Measurements from ENCODE around the gene TBC1D1.

The TBC1D1 gene

GRCh38 chr4:38136604-38137003 is 245.7 kb downstream of the TBC1D1 start:
- H3K4me3 ChIP-seq (ENCODE audit: insufficient read depth, low read depth, low read length, poor library complexity, severe bottlenecking) = no peak overlapping the region
- no peaks in the 10 kb centered on the region for H3K27me3 ChIP-seq (replicated peaks; ENCODE audit: control insufficient read depth, insufficient read depth, low read length, poor library complexity, severe bottlenecking)
- no peaks in the 10 kb centered on the region for H3K9me3 ChIP-seq (ENCODE audit: control insufficient read depth, low read length)
- no peak overlapping the region for H3K27ac ChIP-seq (ENCODE audit: insufficient read depth, low read length, poor library complexity, severe bottlenecking)
- peaks cover 9% of the 10 kb centered on the region for H3K4me1 ChIP-seq (ENCODE audit: control insufficient read depth, insufficient read depth, low read length, poor library complexity, severe bottlenecking)
- DNase-seq = no peak
- peaks cover 8% of the 10 kb centered on the region for H3K36me3 ChIP-seq (ENCODE audit: control insufficient read depth, insufficient read depth, low read length)

- Histone ChIP-seq H3K36me3 (ENCODE audit: control insufficient read depth, insufficient read depth, low read length) (peaks cover 8% of the 10 kb centered on the region), H3K27me3 (replicated peaks; ENCODE audit: control insufficient read depth, insufficient read depth, low read length, poor library complexity, severe bottlenecking) (no peaks in the 10 kb centered on the region), H3K4me3 (ENCODE audit: insufficient read depth, low read depth, low read length, poor library complexity, severe bottlenecking) (no peak overlapping the region), H3K4me1 (ENCODE audit: control insufficient read depth, insufficient read depth, low read length, poor library complexity, severe bottlenecking) (peaks cover 4% of the 10 kb centered on the region), H3K27ac (ENCODE audit: insufficient read depth, low read length, poor library complexity, severe bottlenecking) (no peak overlapping the region), H3K9me3 (ENCODE audit: control insufficient read depth, low read length) (no peaks in the 10 kb centered on the region)
- no peak for DNase-seq
Observed at GRCh38 chr4:38137080-38137479, 246.2 kb downstream of the TBC1D1 start.

GRCh38 chr4:38138363-38138762 is 247.5 kb downstream of the TBC1D1 start:
- H3K27ac ChIP-seq (ENCODE audit: insufficient read depth, low read length, poor library complexity, severe bottlenecking) = no peak overlapping the region
- peaks cover 4% of the 10 kb centered on the region for H3K36me3 ChIP-seq (ENCODE audit: control insufficient read depth, insufficient read depth, low read length)
- no peaks in the 10 kb centered on the region for H3K27me3 ChIP-seq (replicated peaks; ENCODE audit: control insufficient read depth, insufficient read depth, low read length, poor library complexity, severe bottlenecking)
- H3K9me3 ChIP-seq (ENCODE audit: control insufficient read depth, low read length) = no peaks in the 10 kb centered on the region
- DNase-seq = no peak
- H3K4me3 ChIP-seq (ENCODE audit: insufficient read depth, low read depth, low read length, poor library complexity, severe bottlenecking) = no peak overlapping the region
- no peaks in the 10 kb centered on the region for H3K4me1 ChIP-seq (ENCODE audit: control insufficient read depth, insufficient read depth, low read length, poor library complexity, severe bottlenecking)

GRCh38 chr4:38139187-38139586 is 248.3 kb downstream of the TBC1D1 start:
- Histone ChIP-seq H3K27ac (ENCODE audit: insufficient read depth, low read length, poor library complexity, severe bottlenecking) (no peak overlapping the region), H3K27me3 (replicated peaks; ENCODE audit: control insufficient read depth, insufficient read depth, low read length, poor library complexity, severe bottlenecking) (no peaks in the 10 kb centered on the region), H3K4me1 (ENCODE audit: control insufficient read depth, insufficient read depth, low read length, poor library complexity, severe bottlenecking) (no peaks in the 10 kb centered on the region), H3K4me3 (ENCODE audit: insufficient read depth, low read depth, low read length, poor library complexity, severe bottlenecking) (no peak overlapping the region), H3K9me3 (ENCODE audit: control insufficient read depth, low read length) (no peaks in the 10 kb centered on the region), H3K36me3 (ENCODE audit: control insufficient read depth, insufficient read depth, low read length) (peaks cover 4% of the 10 kb centered on the region)
- no peak for DNase-seq

- no peaks in the 10 kb centered on the region for H3K27me3 ChIP-seq (replicated peaks; ENCODE audit: control insufficient read depth, insufficient read depth, low read length, poor library complexity, severe bottlenecking)
- no peak overlapping the region for H3K4me3 ChIP-seq (ENCODE audit: insufficient read depth, low read depth, low read length, poor library complexity, severe bottlenecking)
- no peaks in the 10 kb centered on the region for H3K9me3 ChIP-seq (ENCODE audit: control insufficient read depth, low read length)
- H3K27ac ChIP-seq (ENCODE audit: insufficient read depth, low read length, poor library complexity, severe bottlenecking) = no peak overlapping the region
- no peaks in the 10 kb centered on the region for H3K4me1 ChIP-seq (ENCODE audit: control insufficient read depth, insufficient read depth, low read length, poor library complexity, severe bottlenecking)
- H3K36me3 ChIP-seq (ENCODE audit: control insufficient read depth, insufficient read depth, low read length) = peaks cover 4% of the 10 kb centered on the region
- DNase-seq = no peak
Observed at GRCh38 chr4:38140643-38141203, 249.8 kb downstream of the TBC1D1 start.

- no peaks in the 10 kb centered on the region for H3K27me3 ChIP-seq (replicated peaks; ENCODE audit: control insufficient read depth, insufficient read depth, low read length, poor library complexity, severe bottlenecking)
- no peaks in the 10 kb centered on the region for H3K36me3 ChIP-seq (ENCODE audit: control insufficient read depth, insufficient read depth, low read length)
- no peak overlapping the region for H3K4me3 ChIP-seq (ENCODE audit: insufficient read depth, low read depth, low read length, poor library complexity, severe bottlenecking)
- no peak overlapping the region for H3K27ac ChIP-seq (ENCODE audit: insufficient read depth, low read length, poor library complexity, severe bottlenecking)
- H3K9me3 ChIP-seq (ENCODE audit: control insufficient read depth, low read length) = no peaks in the 10 kb centered on the region
- H3K4me1 ChIP-seq (ENCODE audit: control insufficient read depth, insufficient read depth, low read length, poor library complexity, severe bottlenecking) = no peaks in the 10 kb centered on the region
- DNase-seq = no peak
Observed at GRCh38 chr4:38141808-38142500, 251.1 kb downstream of the TBC1D1 start.

GRCh38 chr4:38144031-38144430 is 253.1 kb downstream of the TBC1D1 start:
- Histone ChIP-seq H3K36me3 (ENCODE audit: control insufficient read depth, insufficient read depth, low read length) (no peaks in the 10 kb centered on the region), H3K27ac (ENCODE audit: insufficient read depth, low read length, poor library complexity, severe bottlenecking) (no peak overlapping the region), H3K9me3 (ENCODE audit: control insufficient read depth, low read length) (no peaks in the 10 kb centered on the region), H3K4me3 (ENCODE audit: insufficient read depth, low read depth, low read length, poor library complexity, severe bottlenecking) (no peak overlapping the region), H3K4me1 (ENCODE audit: control insufficient read depth, insufficient read depth, low read length, poor library complexity, severe bottlenecking) (no peaks in the 10 kb centered on the region), H3K27me3 (replicated peaks; ENCODE audit: control insufficient read depth, insufficient read depth, low read length, poor library complexity, severe bottlenecking) (no peaks in the 10 kb centered on the region)
- no peak for DNase-seq

GRCh38 chr4:38145033-38145678 is 254.3 kb downstream of the TBC1D1 start:
- H3K9me3 ChIP-seq (ENCODE audit: control insufficient read depth, low read length) = no peaks in the 10 kb centered on the region

GRCh38 chr4:38145741-38146140 is 254.9 kb downstream of the TBC1D1 start:
- Histone ChIP-seq H3K27me3 (replicated peaks; ENCODE audit: control insufficient read depth, insufficient read depth, low read length, poor library complexity, severe bottlenecking) (no peaks in the 10 kb centered on the region), H3K27ac (ENCODE audit: insufficient read depth, low read length, poor library complexity, severe bottlenecking) (no peak overlapping the region), H3K9me3 (ENCODE audit: control insufficient read depth, low read length) (no peaks in the 10 kb centered on the region), H3K36me3 (ENCODE audit: control insufficient read depth, insufficient read depth, low read length) (no peaks in the 10 kb centered on the region), H3K4me3 (ENCODE audit: insufficient read depth, low read depth, low read length, poor library complexity, severe bottlenecking) (no peak overlapping the region), H3K4me1 (ENCODE audit: control insufficient read depth, insufficient read depth, low read length, poor library complexity, severe bottlenecking) (no peaks in the 10 kb centered on the region)
- no peak for DNase-seq

More at GRCh38 chr4:38145033-38145678, 254.3 kb downstream of the TBC1D1 start:
- Histone ChIP-seq H3K27me3 (replicated peaks; ENCODE audit: control insufficient read depth, insufficient read depth, low read length, poor library complexity, severe bottlenecking) (no peaks in the 10 kb centered on the region), H3K4me3 (ENCODE audit: insufficient read depth, low read depth, low read length, poor library complexity, severe bottlenecking) (no peak overlapping the region), H3K36me3 (ENCODE audit: control insufficient read depth, insufficient read depth, low read length) (no peaks in the 10 kb centered on the region), H3K4me1 (ENCODE audit: control insufficient read depth, insufficient read depth, low read length, poor library complexity, severe bottlenecking) (no peaks in the 10 kb centered on the region), H3K27ac (ENCODE audit: insufficient read depth, low read length, poor library complexity, severe bottlenecking) (no peak overlapping the region)
- no peak for DNase-seq

- no peak for DNase-seq
- H3K4me1 ChIP-seq (ENCODE audit: control insufficient read depth, insufficient read depth, low read length, poor library complexity, severe bottlenecking) = no peaks in the 10 kb centered on the region
- H3K27ac ChIP-seq (ENCODE audit: insufficient read depth, low read length, poor library complexity, severe bottlenecking) = no peak overlapping the region
Observed at GRCh38 chr4:38146383-38146782, 255.5 kb downstream of the TBC1D1 start.

More at GRCh38 chr4:38146383-38146782, 255.5 kb downstream of the TBC1D1 start:
- no peaks in the 10 kb centered on the region for H3K27me3 ChIP-seq (replicated peaks; ENCODE audit: control insufficient read depth, insufficient read depth, low read length, poor library complexity, severe bottlenecking)
- H3K4me3 ChIP-seq (ENCODE audit: insufficient read depth, low read depth, low read length, poor library complexity, severe bottlenecking) = no peak overlapping the region
- no peaks in the 10 kb centered on the region for H3K9me3 ChIP-seq (ENCODE audit: control insufficient read depth, low read length)
- H3K36me3 ChIP-seq (ENCODE audit: control insufficient read depth, insufficient read depth, low read length) = no peaks in the 10 kb centered on the region
